GM06990 (cell line): Measurements from ENCODE around the gene OSBPL8.

Experiments
- DNase-seq: peaks from one replicate; pipeline ENCODE4 v3.0.0-alpha.2; 2011; ENCODE audit not compliant: insufficient read length; ENCODE audit errors: extremely low read depth
- H3K27me3 ChIP-seq: replicated peaks from 2 replicates; pipeline ENCODE4 v1.6.0; 2011; ENCODE audit warnings: low read length; ENCODE audit not compliant: control insufficient read depth, insufficient read depth
- H3K36me3 ChIP-seq: 2 replicates; pipeline ENCODE4 v1.5.1; 2011; ENCODE audit warnings: low read length; ENCODE audit not compliant: control insufficient read depth, insufficient read depth
- H3K4me3 ChIP-seq: replicated peaks from 2 replicates; pipeline ENCODE4 v1.5.1; 2011; ENCODE audit warnings: low read depth, mild to moderate bottlenecking, control low read depth, low read length
- CTCF ChIP-seq: IDR thresholded peaks from 2 replicates; pipeline ENCODE4 v1.5.1; 2011; ENCODE audit warnings: low read length, control low read depth, mild to moderate bottlenecking, inconsistent platforms; ENCODE audit not compliant: insufficient read depth, poor library complexity, severe bottlenecking

Gene OSBPL8

GRCh38 chr12:76533331-76533730, 26.2 kb downstream of the OSBPL8 start:
- Histone ChIP-seq H3K4me3 (no peak overlapping the region), H3K27me3 (no peaks in the 10 kb centered on the region), H3K36me3 (no peaks in the 10 kb centered on the region)
- TF ChIP-seq CTCF, result no peak
- no peak for DNase-seq

DNA sequence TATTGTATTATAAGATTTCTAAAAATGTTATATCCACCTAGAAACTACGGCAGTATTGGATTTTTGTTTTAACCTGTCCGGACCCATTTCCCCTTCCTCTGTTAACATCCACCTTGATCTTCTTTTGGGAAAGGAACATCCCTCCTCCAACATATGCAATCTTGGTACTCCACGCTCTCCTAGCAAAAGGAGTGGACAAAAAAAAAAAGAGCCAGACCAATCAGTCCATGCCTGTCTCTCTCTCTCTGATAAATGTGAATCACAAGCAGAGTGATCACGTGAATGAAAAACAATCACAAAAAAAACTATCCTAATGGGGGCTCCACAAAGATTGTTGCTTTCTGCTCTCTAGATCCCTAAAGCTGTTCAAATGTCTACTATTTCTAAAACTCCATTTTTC, 27.1 kb downstream of the OSBPL8 start:
- no peak for TF ChIP-seq CTCF
- Histone ChIP-seq H3K36me3 (no peaks in the 10 kb centered on the region), H3K4me3 (no peak overlapping the region), H3K27me3 (no peaks in the 10 kb centered on the region)
- no peak for DNase-seq

DNA sequence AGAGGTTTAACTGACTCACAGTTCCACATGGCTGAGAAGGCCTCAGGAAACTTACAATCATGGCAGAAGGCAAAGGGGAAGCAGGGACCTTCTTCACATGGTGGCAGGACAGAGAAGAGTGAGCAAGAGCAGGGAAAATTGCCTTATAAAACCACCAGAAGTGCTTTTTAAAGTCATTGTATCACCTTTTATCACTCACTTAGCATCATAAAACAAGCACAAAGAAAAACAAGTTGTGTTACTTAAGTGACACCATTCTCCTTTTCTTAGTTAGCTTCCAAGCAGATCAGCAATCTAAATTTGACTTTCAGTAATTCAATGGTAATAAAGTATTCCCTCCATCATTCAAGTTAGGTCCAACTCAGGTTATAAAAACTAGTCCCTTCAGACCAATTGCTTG, 28.5 kb downstream of the OSBPL8 start:
- TF ChIP-seq CTCF, result no peak
- Histone ChIP-seq H3K4me3 (no peak overlapping the region), H3K27me3 (no peaks in the 10 kb centered on the region), H3K36me3 (no peaks in the 10 kb centered on the region)
- no peak for DNase-seq

- no peak overlapping the region for H3K4me3 ChIP-seq
- no peaks in the 10 kb centered on the region for H3K27me3 ChIP-seq
- no peaks in the 10 kb centered on the region for H3K36me3 ChIP-seq
- no peak for TF ChIP-seq CTCF
- DNase-seq, result no peak
These were observed 29.1 kb downstream of the OSBPL8 start for GRCh38 chr12:76530516-76530915.

DNA sequence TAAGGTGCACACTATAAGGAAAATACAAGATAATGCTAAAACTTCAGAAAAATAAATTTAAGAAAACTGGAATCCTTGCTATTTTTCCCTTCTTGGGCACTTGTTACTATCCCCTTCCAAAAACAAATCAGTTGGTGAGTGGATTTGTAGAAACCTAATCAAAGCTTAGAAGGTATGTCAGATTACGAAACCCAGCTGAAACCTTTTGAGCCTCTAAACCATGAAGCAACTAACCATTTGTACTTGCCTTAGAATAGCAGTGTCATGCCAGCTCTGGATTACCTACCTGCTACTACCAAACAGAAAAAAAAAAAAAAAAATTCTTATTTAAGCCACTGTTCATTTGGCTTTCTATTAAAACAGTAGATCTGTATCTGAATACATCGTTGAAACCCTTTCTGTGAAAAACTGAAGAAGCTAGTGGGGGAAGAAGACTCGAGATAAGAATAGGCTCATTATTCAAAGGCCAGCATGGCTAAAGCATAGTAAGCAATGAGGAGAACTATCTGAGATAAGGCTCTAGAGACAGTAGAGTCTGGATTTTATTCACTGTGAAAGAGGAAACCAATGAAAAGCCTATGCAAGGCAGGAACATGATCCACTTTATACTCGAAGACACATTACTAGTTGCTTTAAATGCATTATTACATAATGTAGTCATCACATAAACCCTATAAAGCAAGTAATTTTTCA, 30.2 kb downstream of the OSBPL8 start:
- Histone ChIP-seq H3K27me3 (no peaks in the 10 kb centered on the region), H3K36me3 (no peaks in the 10 kb centered on the region), H3K4me3 (no peak overlapping the region)
- no peak for DNase-seq
- no peak for TF ChIP-seq CTCF

DNA sequence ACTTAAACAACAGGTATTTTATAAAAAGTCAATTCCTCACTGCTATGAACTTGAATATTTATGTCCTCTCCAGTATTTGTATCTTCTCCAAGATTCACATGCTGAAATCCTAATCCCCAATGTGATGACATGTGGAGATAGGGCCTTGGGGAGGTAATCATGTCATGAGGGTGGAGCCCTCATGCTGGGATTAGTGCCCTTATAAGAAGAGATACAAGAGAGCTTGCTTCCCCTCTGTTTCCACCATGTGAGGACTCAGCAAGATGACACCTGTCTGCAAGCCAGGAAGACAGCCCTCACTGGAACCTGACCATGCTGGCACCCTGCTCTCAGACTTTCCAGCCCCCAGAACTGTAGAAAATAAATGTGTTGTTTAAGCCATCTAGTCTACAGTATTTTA, 36.2 kb downstream of the OSBPL8 start:
- Histone ChIP-seq H3K36me3 (no peaks in the 10 kb centered on the region; the same call in 1 of the 2 replicates), H3K27me3 (no peaks in the 10 kb centered on the region), H3K4me3 (no peak overlapping the region)
- no peak for TF ChIP-seq CTCF
- DNase-seq, result no peak
